BJ (cell line): ENCODE measurements around the gene INPP5A. TPM values are rescaled to one million over a fixed set of nuclear protein-coding genes. Genes with fewer than 3 reads are reported as not detected.

ENCODE experiments used
- CTCF ChIA-PET: fragments of 350-600 bp; formaldehyde crosslinking; extraction: SDS; loops from one replicate; lab custom pipeline; 2021; ENCODE audit warnings: antibody characterized with exemption, inconsistent platforms; lab: Yijun Ruan, JAX
- POLR2A ChIA-PET: fragments of 300-600 bp; sonication (Branson Sonifier 250); formaldehyde crosslinking; extraction: SDS; loops from one replicate; lab custom pipeline; 2021; ENCODE audit warnings: antibody characterized with exemption; lab: Charles Lee
- DNase-seq: peaks from one replicate; pipeline ENCODE4 v3.0.0-alpha.2; 2011; ENCODE audit warnings: low read depth
- H3K27me3 ChIP-seq: 2 replicates; pipeline ENCODE4 v1.6.0; 2011; ENCODE audit warnings: low read length; ENCODE audit not compliant: control insufficient read depth, insufficient read depth
- H3K36me3 ChIP-seq: 2 replicates; pipeline ENCODE4 v1.5.1; 2011; ENCODE audit warnings: low read length; ENCODE audit not compliant: control insufficient read depth, insufficient read depth
- H3K4me3 ChIP-seq: 2 replicates; pipeline ENCODE4 v1.5.1; 2011; ENCODE audit warnings: low read depth, mild to moderate bottlenecking, control low read depth, low read length
- polyA plus RNA-seq: library from polyadenylated mRNA; depleted of rRNA; stranded (reverse); fragments of >200 nt; gene quantifications from 2 replicates; pipeline ENCODE4 v1.2.3, GENCODE V29; 2011
- TF ChIP-seq, protein P1 (sequence below): IDR thresholded peaks from 2 replicates; pipeline ENCODE4 v1.5.1; 2011; ENCODE audit warnings: low read depth, mild to moderate bottlenecking, control low read depth, inconsistent platforms, low read length, moderate library complexity; ENCODE audit not compliant: insufficient read depth

Gene INPP5A
- polyA plus RNA-seq, 1 experiment: 60.1 TPM

DNA sequence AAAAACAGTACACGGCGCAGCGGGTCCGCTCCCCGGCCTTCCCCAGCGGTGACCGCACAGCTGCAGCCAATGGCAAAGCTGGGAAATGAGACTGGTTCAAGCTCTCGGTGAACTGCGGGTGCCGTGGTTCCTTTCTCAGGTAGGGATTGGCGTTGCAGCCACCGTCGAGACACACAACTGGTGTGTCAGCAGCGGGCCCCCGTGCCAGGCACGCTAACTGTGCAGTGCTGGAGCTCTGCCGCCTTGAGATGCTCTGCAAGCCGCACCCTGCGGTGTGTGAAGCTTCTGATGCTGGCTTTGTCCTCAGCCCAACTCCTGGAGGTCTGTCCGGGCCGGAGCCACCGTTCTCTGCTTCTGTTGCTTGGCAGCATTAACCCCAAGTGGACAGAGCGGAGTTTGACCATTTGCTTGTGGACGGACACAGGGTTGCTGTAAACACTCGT lies 269.0 kb downstream of the INPP5A start:
- ChIA-PET CTCF (interaction anchor here (1.4 kb wide), 1 partner anchor 12 kb away, joined by 4 read pairs; no protein-coding TSS in a partner anchor), POLR2A (no interaction called here)
- no peaks in the 10 kb centered on the region for H3K36me3 ChIP-seq
- DNase-seq: no peak
- TF ChIP-seq, protein P1, sequence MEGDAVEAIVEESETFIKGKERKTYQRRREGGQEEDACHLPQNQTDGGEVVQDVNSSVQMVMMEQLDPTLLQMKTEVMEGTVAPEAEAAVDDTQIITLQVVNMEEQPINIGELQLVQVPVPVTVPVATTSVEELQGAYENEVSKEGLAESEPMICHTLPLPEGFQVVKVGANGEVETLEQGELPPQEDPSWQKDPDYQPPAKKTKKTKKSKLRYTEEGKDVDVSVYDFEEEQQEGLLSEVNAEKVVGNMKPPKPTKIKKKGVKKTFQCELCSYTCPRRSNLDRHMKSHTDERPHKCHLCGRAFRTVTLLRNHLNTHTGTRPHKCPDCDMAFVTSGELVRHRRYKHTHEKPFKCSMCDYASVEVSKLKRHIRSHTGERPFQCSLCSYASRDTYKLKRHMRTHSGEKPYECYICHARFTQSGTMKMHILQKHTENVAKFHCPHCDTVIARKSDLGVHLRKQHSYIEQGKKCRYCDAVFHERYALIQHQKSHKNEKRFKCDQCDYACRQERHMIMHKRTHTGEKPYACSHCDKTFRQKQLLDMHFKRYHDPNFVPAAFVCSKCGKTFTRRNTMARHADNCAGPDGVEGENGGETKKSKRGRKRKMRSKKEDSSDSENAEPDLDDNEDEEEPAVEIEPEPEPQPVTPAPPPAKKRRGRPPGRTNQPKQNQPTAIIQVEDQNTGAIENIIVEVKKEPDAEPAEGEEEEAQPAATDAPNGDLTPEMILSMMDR: no peak
- peaks cover 5% of the 10 kb centered on the region; the same call in 1 of the 2 replicates for H3K27me3 ChIP-seq
- no peak overlapping the region for H3K4me3 ChIP-seq

DNA sequence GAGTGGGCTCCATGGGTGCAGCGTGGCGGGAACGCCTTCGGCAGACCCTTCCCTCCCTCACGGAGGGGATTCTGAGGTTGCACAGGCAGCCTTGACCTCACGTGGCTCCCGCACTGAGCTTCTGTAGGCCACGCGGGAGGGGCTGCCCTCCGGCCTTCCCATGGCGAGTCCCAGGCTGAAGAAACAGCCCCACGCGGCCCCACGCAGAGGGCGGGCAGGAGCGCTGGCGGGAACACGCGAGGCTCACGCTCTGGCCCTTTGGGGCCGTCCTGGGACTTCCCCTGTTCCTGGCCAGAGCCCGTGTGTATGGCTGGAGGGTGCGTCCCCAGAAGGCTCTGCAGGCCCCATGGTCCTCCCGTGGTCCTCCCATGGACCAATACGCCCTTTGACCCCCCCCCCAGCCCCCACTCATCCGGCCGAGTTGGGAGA lies 270.0 kb downstream of the INPP5A start:
- DNase-seq: no peak
- no peak overlapping the region for H3K4me3 ChIP-seq
- H3K36me3 ChIP-seq: no peaks in the 10 kb centered on the region
- ChIA-PET CTCF (no interaction called here), POLR2A (no interaction called here)
- TF ChIP-seq, protein P1: no peak
- peaks cover 5% of the 10 kb centered on the region; the same call in 1 of the 2 replicates for H3K27me3 ChIP-seq

DNA sequence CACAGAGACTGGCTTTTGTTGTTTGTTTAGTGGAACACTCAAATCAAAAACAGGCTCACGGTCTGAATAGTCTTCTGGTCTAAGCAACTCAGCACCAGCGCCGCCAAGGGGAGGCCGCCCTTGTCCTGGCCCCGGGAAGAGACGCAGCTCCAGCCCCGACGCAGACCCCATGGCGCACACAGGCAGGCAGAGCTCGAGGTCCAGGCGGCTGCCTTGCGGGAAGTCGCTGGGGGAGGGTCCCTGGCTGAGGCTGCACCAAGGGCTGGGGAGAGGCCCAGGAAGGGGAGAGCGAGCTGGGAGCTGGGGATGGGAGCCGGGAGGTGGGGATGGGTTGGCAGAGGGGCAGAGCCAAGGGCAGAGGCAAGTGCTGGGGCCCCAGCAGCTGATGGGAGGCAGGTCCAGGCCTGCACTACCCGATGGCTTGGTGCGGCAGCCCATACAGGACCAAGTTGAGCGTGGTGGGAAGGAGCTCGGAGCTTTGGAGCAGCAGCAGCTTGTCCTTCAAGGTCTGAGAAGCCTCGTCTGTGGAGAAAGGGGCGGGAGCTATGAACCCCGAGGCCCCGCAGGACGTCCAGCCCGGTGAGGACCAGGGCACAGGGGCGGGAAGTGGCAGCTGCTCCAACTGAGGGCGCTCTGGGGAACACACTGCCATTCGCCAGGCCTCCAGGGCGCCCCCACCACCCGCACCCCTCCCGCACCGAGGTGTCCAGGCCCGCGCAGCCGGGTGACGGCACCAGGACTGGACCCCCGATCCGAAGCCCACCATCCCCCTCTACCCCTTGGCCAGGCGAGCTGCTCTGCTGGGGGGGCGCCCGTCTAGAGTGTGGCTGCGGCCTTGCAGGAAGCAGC lies 271.0 kb downstream of the INPP5A start:
- CTCF ChIA-PET: no interaction called here
- H3K36me3 ChIP-seq: no peaks in the 10 kb centered on the region
- TF ChIP-seq, protein P1: no peak
- H3K27me3 ChIP-seq: peaks cover 5% of the 10 kb centered on the region; the same call in 1 of the 2 replicates
- H3K4me3 ChIP-seq: no peak overlapping the region
- POLR2A ChIA-PET: no interaction called here
- DNase-seq: no peak

DNA sequence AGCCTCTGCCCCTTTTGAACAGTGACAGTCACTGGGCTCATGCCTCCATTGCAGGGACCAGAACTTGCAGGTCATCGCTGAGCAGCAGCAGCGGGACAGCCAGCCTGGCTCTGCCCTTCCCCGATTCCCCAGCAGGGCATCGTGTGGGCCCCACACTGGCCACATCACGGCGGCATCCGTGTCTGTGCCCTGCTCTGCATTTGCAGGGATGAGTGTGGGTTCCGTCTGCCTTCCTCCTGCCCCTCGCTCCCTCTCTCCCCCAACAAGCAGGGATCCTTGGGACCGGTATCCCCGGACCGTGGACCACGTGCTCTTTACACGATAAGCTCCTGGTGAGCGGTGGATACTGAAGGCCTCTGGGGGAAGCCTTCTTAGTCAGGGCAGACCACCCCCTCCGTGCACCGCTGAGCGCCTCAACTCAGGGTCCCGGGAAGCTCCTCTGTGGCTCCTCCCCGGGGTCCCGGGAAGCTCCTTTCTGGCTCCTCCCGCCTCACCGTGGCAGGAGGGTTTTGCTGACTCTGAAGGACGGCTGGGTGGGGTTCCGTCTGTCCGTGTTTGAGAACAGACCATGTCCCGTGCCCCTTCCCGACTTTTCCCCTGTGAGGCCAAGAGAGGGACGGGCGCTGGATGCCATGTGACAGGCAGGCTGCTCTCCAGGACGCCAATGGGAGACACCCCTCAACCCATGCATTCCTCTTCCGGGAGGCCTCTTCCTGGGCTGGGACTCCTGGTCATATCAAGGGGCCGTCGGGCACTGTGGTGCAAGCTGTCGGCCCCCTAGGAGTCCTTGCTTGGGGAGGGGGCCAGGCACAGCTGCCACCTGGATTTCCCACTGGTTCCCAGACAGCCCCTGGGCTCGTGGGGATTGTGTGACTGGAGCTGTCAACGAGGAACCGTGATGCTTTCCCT lies 271.9 kb downstream of the INPP5A start:
- TF ChIP-seq, protein P1: no peak
- Histone ChIP-seq H3K4me3 (no peak overlapping the region), H3K27me3 (peaks cover 5% of the 10 kb centered on the region; the same call in 1 of the 2 replicates), H3K36me3 (no peaks in the 10 kb centered on the region)
- no peak for DNase-seq
- ChIA-PET POLR2A (no interaction called here), CTCF (no interaction called here)
